SJSA1 (cell line): ENCODE measurements around the gene GLG1. TPM values are rescaled to one million over a fixed set of nuclear protein-coding genes. Genes with fewer than 3 reads are reported as not detected.
"Not testable (repeated sequence)": the region's sequence is repeated elsewhere in the genome, so short reads cannot be mapped to it uniquely, and the experiment has no call there.

Experiments used
- DNase-seq, 2 experiments: peaks; one replicate each; pipeline ENCODE4 v3.0.0-alpha.2; 2015 to 2020; ENCODE audit warnings: low spot score in 2 of 2, low read depth in 1 of 2
- H3K27ac ChIP-seq: fragments of 250-450 bp; sonication (Bioruptor Pico); 2 replicates; pipeline ENCODE4 v1.5.1; 2020; ENCODE audit warnings: mild to moderate bottlenecking, moderate library complexity
- H3K27me3 ChIP-seq: fragments of 250-450 bp; sonication (Bioruptor Pico); replicated peaks from 2 replicates; pipeline ENCODE4 v1.5.1; 2020; ENCODE audit warnings: mild to moderate bottlenecking, moderate library complexity
- H3K36me3 ChIP-seq: fragments of 250-450 bp; sonication (Bioruptor Pico); 2 replicates; pipeline ENCODE4 v1.5.1; 2020; ENCODE audit warnings: mild to moderate bottlenecking
- H3K4me1 ChIP-seq: fragments of 250-450 bp; sonication (Bioruptor Pico); replicated peaks from 2 replicates; pipeline ENCODE4 v1.6.1; 2021; ENCODE audit warnings: mild to moderate bottlenecking
- H3K4me3 ChIP-seq: fragments of 250-450 bp; sonication (Bioruptor Pico); 2 replicates; pipeline ENCODE4 v1.5.1; 2020; ENCODE audit warnings: mild to moderate bottlenecking
- H3K9me3 ChIP-seq: fragments of 250-450 bp; sonication (Bioruptor Pico); replicated peaks from 2 replicates; pipeline ENCODE4 v1.5.1; 2020; ENCODE audit warnings: mild to moderate bottlenecking
- total RNA-seq: library from RNA; depleted of rRNA; stranded (reverse); fragments of >200 nt; shearing (Covaris generic); gene quantifications from 2 replicates; pipeline ENCODE4 v1.2.3, GENCODE V29; 2014

The GLG1 gene
- total RNA-seq, 1 experiment from 2014 or later: 78.5 TPM

DNA sequence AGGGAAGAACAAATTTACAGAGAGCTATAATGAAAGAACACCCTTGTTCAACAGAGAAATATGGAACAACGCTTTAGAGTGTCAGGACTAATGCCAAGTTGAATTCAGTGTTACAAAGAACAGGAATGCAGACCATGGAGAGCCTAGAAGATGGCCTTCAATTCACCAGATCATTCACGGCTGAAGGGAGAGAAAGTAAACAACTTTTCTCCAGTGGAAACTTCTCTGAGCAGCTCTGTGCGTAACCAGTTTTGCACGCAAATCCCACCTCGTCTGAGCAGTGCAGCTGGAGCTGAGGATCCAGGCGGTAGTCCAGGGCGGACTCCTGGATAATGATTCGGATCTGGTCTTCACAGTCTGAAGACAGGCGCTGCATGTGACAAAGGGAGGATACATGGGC is 145.1 kb downstream of the GLG1 start:
- no peak overlapping the region for H3K4me3 ChIP-seq
- H3K27ac ChIP-seq: no peak overlapping the region
- no peaks in the 10 kb centered on the region for H3K27me3 ChIP-seq
- DNase-seq: no peak
- H3K9me3 ChIP-seq: no peaks in the 10 kb centered on the region
- H3K36me3 ChIP-seq: peaks cover 70% of the 10 kb centered on the region
- H3K4me1 ChIP-seq: no peaks in the 10 kb centered on the region

DNA sequence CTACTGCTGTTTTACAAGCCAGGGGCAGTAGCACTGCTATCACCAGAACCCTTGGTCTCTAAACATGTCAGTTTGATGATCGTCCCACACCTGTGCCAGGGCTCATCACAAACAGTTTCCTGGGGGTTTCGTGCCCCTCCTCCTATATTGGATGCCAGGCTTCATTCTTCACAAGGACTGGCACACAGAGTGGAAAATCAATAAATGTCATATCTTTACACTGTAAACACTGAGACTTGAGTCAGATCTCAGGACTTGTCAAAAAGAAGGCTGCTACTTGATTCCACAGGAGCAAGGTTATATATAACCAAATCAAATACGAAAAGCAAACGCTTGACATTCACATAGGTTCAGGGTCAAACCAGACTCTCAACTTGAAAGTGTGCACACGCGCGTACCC is 146.4 kb downstream of the GLG1 start:
- H3K27me3 ChIP-seq: no peaks in the 10 kb centered on the region
- no peak overlapping the region for H3K4me3 ChIP-seq
- H3K9me3 ChIP-seq: no peaks in the 10 kb centered on the region
- peaks cover 71% of the 10 kb centered on the region for H3K36me3 ChIP-seq
- DNase-seq: no peak
- H3K4me1 ChIP-seq: peaks cover 10% of the 10 kb centered on the region
- H3K27ac ChIP-seq: no peak overlapping the region

DNA sequence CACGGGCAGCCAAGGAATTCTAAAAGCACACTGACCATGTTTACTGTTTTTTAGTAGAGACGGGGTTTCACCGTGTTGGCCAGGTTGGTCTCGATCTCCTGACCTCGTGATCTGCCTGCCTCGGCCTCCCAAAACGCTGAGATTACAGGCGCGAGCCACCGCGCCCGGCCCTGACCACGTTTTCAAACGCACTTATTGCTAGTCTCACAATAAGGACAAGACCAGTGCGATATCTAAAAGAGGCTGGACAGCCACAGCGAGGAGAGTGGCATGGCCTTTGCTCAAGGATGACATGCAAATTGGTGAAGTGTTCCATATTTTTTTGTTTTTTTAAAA is 150.7 kb downstream of the GLG1 start:
- DNase-seq: no peak
- no peak overlapping the region for H3K4me3 ChIP-seq
- no peak overlapping the region for H3K27ac ChIP-seq
- no peaks in the 10 kb centered on the region for H3K9me3 ChIP-seq
- no peaks in the 10 kb centered on the region for H3K27me3 ChIP-seq
- H3K4me1 ChIP-seq: peaks cover 18% of the 10 kb centered on the region
- H3K36me3 ChIP-seq: peaks cover 60% of the 10 kb centered on the region

DNA sequence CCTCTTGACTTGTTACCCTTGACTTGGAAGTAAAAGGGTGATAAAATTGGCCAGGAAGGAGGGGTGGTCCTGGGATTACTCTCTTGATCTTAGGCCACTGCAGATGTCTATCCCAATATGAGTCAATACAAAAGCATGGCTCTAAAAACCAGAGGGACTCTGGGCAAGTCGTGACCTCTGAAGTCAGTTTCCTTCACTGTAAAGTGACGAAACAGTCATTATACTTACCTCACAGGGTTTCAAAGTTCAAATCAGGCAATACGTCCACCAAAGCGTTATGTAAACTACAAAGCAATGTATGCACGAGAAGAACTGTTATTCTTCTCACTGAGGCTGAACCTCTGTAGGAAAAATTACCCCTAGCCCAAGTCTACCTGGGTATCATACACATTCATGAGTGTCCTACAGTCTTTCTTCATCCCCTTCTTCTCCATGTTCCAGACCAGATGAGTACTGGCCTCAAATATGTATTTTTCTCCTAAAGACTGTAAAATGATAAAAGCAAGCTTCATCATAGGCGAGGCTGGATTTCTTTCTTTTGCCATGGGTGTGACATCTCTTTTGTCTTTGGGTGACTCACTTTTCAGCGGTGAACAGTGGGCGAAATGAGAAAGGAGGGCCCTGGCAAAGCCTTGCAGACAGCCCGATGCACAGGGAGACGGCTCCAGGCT is 151.2 kb downstream of the GLG1 start:
- DNase-seq: peak; percentile 27 to 59
- Histone ChIP-seq H3K27ac (peak overlapping the region; percentile 58), H3K9me3 (no peaks in the 10 kb centered on the region), H3K4me1 (peaks cover 18% of the 10 kb centered on the region), H3K27me3 (no peaks in the 10 kb centered on the region), H3K4me3 (no peak overlapping the region), H3K36me3 (peaks cover 65% of the 10 kb centered on the region)

DNA sequence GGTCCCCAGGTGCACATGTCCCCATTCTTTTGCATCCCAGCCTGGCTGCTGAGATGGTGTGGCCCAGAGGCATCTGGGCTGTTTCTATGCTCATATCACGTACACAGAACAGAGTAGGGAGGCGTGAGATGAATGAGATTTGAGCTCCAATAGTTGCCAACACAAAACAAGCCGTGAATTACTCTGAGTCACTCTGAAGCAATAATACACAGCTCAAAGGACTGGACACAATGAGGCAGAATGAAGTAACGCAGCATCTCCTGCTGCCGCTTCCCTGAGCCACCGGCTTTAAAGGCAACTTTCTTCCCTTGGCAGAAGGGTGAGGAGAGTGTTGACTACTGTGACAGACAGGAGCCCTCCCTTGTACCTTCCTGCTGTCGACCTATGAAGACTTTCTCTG is 151.7 kb downstream of the GLG1 start:
- DNase-seq: peak in 1 of 2 experiments; percentile 24
- Histone ChIP-seq H3K27me3 (no peaks in the 10 kb centered on the region), H3K9me3 (no peaks in the 10 kb centered on the region), H3K36me3 (peaks cover 67% of the 10 kb centered on the region), H3K4me1 (peaks cover 20% of the 10 kb centered on the region), H3K27ac (peak overlapping the region; percentile 58), H3K4me3 (no peak overlapping the region)

DNA sequence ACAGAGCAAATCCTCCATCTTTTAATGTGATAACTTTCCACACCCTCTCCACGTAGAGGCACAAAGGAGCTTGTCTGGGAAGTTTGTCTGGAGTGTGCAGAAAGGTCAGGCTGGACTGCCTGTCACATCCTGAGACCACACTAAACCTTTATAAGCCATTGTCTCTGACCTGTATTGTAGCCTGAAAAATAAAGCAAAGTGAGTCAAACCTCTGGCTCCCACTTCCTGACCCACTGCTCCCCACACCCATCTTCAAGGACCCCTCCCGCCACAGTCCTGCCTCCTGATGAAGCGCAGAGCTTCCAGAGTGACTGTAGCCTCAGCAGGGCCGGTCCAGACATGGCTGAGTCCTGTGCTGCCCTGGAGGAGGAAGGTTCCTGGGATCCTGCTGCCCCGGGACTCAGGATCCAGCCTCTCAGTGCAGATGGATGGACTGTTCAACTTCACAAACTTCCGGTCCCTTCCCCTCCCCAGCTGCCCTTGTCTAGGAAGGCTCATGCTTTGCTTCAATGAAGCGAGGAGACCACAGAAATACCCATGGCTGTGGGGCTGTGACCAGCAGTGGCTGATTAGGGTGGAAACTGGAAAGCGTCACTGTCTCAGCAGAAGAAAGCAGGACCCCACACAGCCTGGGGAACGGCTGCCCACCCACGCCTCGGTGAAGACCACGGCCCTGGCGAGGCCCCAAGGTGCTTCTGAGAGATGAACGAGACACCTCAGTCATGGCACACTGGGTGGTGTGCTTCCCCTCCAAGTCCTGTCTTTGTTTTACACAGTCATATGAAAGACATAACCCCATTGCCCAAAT is 154.8 kb downstream of the GLG1 start:
- Histone ChIP-seq H3K27me3 (no peaks in the 10 kb centered on the region), H3K4me1 (peaks cover 36% of the 10 kb centered on the region), H3K4me3 (no peak overlapping the region), H3K9me3 (no peaks in the 10 kb centered on the region), H3K36me3 (peaks cover 58% of the 10 kb centered on the region), H3K27ac (no peak overlapping the region)
- DNase-seq: no peak

DNA sequence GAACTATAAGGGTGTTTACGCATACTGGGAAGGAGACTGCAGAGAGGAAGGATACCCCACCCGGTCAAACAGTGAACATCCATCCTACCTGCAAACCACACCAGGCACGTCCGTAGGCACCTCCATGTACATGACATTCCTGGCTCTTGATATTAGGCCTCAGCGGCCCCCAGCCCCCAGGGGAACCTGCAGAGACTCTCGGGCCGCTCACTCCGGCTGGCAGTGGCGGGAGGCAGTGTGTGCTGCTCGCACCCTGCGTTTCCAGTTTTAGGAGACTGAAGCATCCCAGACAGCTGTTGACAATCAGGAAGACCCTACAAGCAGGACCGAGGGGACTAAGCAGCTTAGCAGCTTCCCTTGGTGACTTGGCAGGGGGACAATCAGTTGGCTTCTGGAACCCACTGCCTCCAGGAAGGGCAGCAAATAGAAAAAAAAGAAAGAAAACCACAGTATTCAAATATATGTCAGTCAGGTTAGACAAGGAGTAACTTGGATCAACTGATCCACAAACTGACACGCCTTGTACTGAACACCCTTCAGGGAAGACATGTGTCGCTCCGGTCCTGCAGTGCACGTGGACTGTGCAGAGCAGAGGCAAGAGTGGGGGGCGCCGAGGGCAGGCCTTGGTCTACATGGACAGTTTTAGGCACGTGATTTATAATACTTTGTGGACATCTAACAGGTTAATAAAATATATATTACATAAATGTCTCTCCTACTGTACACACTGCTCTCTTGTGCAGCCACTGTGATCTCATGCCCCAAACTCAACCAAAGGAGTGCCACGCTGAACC is 155.8 kb downstream of the GLG1 start:
- no peak for DNase-seq
- Histone ChIP-seq H3K27ac (no peak overlapping the region), H3K4me3 (no peak overlapping the region), H3K27me3 (no peaks in the 10 kb centered on the region), H3K4me1 (peaks cover 33% of the 10 kb centered on the region), H3K9me3 (no peaks in the 10 kb centered on the region), H3K36me3 (peaks cover 53% of the 10 kb centered on the region)

DNA sequence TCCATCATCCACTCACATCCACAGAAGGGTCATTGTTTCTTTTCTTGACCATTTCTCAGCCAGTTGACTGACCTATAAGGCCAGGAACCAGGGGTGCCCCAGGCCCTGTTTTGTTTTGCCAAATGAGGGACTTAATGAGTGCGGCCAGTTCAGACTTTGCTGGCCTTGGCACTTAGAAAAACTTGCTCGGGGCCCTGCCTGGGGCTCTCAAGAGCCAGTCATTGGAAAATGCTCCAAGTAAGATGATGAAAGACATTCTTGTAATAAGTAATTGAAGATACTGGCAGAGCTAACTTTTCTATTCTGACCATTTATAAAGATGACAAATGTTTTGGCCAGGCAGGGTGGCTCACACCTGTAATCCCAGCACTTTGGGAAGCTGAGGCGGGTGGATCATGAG is 156.7 kb downstream of the GLG1 start:
- Histone ChIP-seq H3K9me3 (no peaks in the 10 kb centered on the region), H3K27ac (peak overlapping the region; percentile 57; the same call in 1 of the 2 replicates), H3K4me3 (no peak overlapping the region), H3K27me3 (no peaks in the 10 kb centered on the region), H3K36me3 (peaks cover 44% of the 10 kb centered on the region), H3K4me1 (peaks cover 24% of the 10 kb centered on the region)
- no peak for DNase-seq

DNA sequence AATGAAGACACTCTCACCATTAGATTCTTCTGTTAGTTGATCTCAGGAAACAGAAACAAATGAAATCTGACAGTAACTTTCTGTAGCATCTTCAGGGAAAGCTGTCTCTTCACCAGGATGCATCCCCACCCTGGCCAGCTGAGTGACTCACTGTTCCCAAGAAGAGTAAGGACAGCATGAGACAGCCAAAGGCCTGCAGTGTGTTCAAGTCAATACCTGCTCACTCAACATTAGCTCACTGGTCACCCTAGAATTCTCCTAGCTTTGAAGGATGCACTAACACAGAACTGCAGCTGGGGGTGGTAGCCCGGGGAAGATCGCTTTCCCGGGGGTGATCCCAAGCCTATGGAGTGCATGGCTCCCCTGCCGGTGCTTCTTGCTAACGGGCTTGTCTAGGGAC is 157.4 kb downstream of the GLG1 start:
- Histone ChIP-seq H3K4me3 (no peak overlapping the region), H3K9me3 (no peaks in the 10 kb centered on the region), H3K4me1 (peaks cover 19% of the 10 kb centered on the region), H3K36me3 (peaks cover 44% of the 10 kb centered on the region), H3K27ac (peak overlapping the region; percentile 57), H3K27me3 (no peaks in the 10 kb centered on the region)
- DNase-seq: peak in 1 of 2 experiments; percentile 59

DNA sequence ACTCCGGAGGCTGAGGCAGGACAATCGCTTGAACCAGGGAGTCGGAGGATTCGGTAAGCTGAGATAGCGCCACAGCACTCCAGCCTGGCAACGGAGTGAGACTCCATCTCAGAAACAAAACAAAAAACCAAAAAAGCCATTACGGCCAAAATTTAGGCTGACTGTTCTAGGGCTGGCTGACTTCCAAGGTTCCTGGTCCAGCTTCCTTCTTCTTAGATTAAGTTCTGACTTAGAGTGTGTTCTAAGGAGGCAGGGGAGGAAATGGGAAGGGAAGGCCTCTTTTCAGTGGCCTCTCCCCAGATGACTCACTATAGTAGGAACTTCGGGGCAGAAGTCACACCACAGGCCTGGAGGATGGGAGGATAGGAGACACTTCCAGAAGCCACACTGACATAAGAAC is 157.9 kb downstream of the GLG1 start:
- H3K4me1 ChIP-seq: peaks cover 19% of the 10 kb centered on the region
- no peaks in the 10 kb centered on the region for H3K9me3 ChIP-seq
- peak; percentile 75 to 79 for DNase-seq
- H3K4me3 ChIP-seq: no peak overlapping the region
- H3K27ac ChIP-seq: peak overlapping the region; percentile 57
- H3K27me3 ChIP-seq: no peaks in the 10 kb centered on the region
- H3K36me3 ChIP-seq: peaks cover 41% of the 10 kb centered on the region

DNA sequence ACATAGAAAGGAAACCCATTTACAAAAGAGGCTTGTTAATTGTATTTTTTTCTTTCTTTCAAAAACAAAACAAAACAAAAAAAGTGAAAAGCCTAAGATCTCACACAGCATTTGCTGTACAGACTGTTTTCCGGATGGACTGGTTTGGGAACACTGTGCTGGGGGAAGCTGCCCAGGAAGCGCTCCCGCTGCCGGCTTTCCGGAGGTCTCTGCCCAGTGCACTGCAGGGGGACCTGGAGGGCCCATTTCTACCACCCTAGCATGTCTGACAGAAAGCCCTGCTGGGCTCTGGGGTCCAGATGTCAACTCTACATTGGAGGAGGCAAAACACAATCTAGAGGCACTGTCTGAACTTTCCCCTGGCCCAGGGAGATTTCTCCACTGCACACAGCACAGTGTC is 159.3 kb downstream of the GLG1 start:
- no peak for DNase-seq
- Histone ChIP-seq H3K9me3 (no peaks in the 10 kb centered on the region), H3K27me3 (no peaks in the 10 kb centered on the region), H3K36me3 (peaks cover 32% of the 10 kb centered on the region), H3K4me1 (peaks cover 19% of the 10 kb centered on the region), H3K4me3 (no peak overlapping the region), H3K27ac (no peak overlapping the region)

DNA sequence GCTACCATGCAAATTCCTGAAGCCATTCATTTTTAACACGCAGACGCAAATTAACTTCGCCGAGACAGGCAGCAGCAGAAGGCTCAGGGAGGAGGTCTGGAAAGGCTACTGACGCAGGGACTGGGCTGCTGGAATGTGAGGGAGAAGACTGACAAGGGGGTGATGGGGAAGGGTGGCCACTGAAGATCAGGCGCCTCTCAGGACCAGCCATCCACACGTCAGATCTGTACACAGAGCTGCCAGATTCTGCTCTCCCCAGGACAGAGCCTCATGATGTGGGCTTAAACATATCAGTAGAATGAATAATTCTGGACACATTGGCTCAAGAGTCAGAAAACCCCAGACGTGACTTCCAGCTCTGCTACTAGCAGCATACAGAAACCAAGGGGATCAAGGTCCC is 160.0 kb downstream of the GLG1 start:
- no peak for DNase-seq
- H3K9me3 ChIP-seq: no peaks in the 10 kb centered on the region

DNA sequence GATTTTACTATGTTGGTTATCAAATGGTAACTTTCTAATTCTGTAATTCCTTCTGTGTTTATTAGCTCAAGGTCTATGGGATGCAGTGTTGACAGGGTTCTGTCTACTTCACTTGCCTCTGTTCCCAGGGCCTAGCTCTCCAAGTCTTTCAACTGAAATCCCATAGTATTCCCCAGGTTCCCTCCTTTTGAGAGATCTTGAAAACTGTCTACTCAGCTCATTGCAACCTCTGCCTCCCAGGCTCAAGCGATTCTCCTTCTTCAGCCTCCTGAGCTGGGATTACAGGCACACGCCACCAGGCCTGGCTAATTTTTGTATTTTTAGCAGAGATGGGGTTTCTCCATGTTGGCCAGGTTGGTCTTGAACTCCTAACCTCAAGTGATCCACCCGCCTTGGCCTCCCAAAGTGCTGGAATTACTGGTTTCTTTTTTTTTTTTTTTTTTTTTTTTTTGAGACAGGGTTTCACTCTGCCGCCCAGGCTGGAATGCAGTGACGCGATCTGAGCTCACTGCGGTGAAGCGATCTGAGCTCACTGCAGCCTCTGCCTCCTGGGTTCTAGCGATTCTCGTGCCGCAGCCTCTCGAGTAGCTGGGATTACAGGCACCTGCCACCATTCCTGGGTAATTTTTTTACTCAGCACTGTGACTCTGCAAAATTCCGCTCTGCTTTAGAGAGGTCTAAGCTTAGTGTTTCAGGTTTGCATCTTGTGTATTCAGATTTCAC is 163.1 kb downstream of the GLG1 start:
- H3K9me3 ChIP-seq, H3K36me3 ChIP-seq, H3K4me1 ChIP-seq, H3K27ac ChIP-seq, H3K27me3 ChIP-seq, DNase-seq, H3K4me3 ChIP-seq: not testable (repeated sequence)

More for the DNA sequence above, 160.0 kb downstream of the GLG1 start:
- H3K4me3 ChIP-seq: no peak overlapping the region
- peaks cover 25% of the 10 kb centered on the region for H3K36me3 ChIP-seq
- no peaks in the 10 kb centered on the region for H3K27me3 ChIP-seq
- no peak overlapping the region for H3K27ac ChIP-seq
- peaks cover 19% of the 10 kb centered on the region for H3K4me1 ChIP-seq
